Kidney epithelial cell (primary cell): Measurements from ENCODE around the gene POLD4. TPM values are rescaled to one million over a fixed set of nuclear protein-coding genes. Genes with fewer than 3 reads are reported as not detected.

ENCODE experiments used
- DNase-seq: peaks from one replicate; pipeline ENCODE4 v3.0.0-alpha.2; 2010; ENCODE audit warnings: low read depth
- H3K27me3 ChIP-seq: 2 replicates; pipeline ENCODE4 v1.6.0; 2011; ENCODE audit warnings: low read length; ENCODE audit not compliant: control insufficient read depth, insufficient read depth
- H3K36me3 ChIP-seq: 2 replicates; pipeline ENCODE4 v1.5.1; 2011; ENCODE audit warnings: low read length; ENCODE audit not compliant: control insufficient read depth, insufficient read depth
- H3K4me3 ChIP-seq: 2 replicates; pipeline ENCODE4 v1.5.1; 2011; ENCODE audit warnings: low read depth, mild to moderate bottlenecking, control low read depth, low read length
- CTCF ChIP-seq: IDR thresholded peaks from 2 replicates; pipeline ENCODE4 v1.5.1; 2011; ENCODE audit warnings: mild to moderate bottlenecking, moderate library complexity, low read length, control low read depth, inconsistent platforms; ENCODE audit not compliant: insufficient read depth, poor library complexity, severe bottlenecking
- total RNA-seq: library from RNA; depleted of rRNA; stranded (reverse); fragments of >200 nt; gene quantifications from 2 replicates; pipeline ENCODE4 v1.2.3, GENCODE V29; 2015

Gene POLD4
- total RNA-seq, 1 donor from 2014 or later = 70.7 TPM

DNA sequence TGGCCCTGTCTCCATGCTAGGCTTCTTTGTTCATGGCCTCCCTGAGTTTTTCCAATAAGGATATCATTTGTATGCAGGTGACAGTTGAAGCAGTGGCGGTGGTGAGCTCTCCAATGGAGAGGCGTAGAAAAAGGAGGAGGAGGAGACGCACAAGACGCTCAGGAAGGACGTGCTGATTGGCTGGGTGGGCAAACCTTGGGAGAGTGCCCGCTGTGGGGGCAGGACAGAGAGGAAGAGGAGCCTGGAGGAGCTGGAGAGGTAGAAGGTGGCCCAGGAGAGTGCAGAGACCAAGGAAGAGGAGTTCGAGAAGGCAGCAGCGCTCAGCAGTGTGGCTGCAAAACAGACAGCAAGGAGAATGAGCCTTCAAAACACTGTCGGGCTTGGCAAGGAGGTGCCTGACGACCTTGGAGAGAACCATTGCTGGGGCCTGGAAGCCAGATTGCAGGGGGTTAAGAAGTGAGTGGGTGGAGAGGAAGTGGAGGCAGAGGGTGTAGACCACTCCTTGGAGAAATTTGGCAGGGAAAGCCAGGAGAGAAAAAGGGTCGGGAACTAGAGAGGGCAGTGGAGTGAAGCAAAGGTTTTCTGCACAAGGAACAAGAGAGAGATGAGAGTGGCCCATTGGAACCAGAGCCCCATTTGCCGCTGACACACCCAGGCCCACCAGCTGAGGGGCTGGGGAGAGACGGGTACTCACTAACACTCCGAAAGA, 12.5 kb upstream of the POLD4 start:
- DNase-seq = no peak
- peaks cover 2% of the 10 kb centered on the region for H3K36me3 ChIP-seq
- H3K4me3 ChIP-seq = no peak overlapping the region
- TF ChIP-seq CTCF = no peak
- H3K27me3 ChIP-seq = no peaks in the 10 kb centered on the region

GRCh38 chr11:67364783-67365722, 11.7 kb upstream of the POLD4 start:
- no peak for DNase-seq
- Histone ChIP-seq H3K27me3 (no peaks in the 10 kb centered on the region), H3K4me3 (no peak overlapping the region), H3K36me3 (peaks cover 2% of the 10 kb centered on the region)
- no peak for TF ChIP-seq CTCF

DNA sequence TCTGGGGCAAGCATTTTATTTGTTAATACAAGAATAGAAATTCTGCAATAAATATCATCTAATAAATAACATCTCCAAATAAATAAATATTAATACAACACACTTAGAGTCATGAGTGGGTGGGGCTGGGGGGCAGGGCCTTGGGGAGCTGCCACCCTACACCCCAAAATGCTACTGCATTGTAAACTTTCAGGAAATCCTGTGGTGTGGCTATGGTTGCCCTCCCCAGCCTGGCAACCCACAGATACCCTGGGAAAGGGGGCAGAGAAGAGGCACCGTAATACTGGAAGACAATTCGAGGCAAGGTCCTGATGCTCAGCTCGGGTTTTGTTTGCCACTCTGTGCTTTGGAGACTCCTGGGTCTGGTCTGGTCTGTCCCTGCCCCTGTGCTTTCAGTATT, 10.8 kb upstream of the POLD4 start:
- no peak for DNase-seq
- no peaks in the 10 kb centered on the region for H3K27me3 ChIP-seq
- H3K36me3 ChIP-seq = peaks cover 2% of the 10 kb centered on the region
- TF ChIP-seq CTCF = no peak
- H3K4me3 ChIP-seq = no peak overlapping the region

GRCh38 chr11:67357831-67358670, 4.7 kb upstream of the POLD4 start:
- Histone ChIP-seq H3K36me3 (peaks cover 1% of the 10 kb centered on the region), H3K4me3 (no peak overlapping the region), H3K27me3 (no peaks in the 10 kb centered on the region)
- no peak for TF ChIP-seq CTCF
- DNase-seq = no peak

DNA sequence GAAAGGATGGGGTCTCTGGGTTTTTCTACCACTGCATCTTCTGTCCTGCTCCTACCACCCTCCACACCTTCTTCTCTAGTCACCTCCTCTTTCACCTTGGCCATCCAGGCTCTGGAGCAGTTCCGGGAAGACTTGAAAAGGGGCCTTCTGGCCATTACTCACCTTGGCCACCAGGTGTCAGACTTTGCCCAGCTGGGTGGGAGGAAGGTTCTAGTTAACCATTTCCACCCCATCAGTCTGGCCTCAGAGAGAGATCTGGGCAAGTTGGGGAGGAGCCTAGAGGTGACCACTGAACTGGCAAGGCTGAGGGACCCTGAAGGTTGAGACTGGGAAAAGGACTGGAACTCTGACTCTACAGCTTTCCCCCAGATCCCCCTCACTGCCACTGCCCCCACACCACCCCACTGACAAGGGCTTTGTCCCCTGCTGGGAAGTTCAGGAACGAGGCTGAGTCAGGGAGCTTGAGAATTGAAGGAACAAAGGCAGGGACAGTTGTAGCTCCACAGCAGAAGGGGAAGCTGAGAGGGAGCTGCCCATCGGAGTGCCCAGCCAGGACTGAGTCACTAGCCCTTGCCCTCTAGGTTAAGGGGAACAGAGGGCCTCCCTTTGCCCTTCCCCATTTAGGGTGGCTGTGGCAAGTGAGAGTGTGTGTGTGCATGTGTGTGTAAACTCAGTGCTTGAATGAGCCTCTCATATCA, 3.7 kb upstream of the POLD4 start:
- Histone ChIP-seq H3K36me3 (no peaks in the 10 kb centered on the region), H3K4me3 (no peak overlapping the region), H3K27me3 (no peaks in the 10 kb centered on the region)
- TF ChIP-seq CTCF = peak; percentile 95
- DNase-seq = no peak
